Omental fat pad (tissue), 4 donors: ENCODE measurements around the gene MYLK. TPM values are rescaled to one million over a fixed set of nuclear protein-coding genes. Genes with fewer than 3 reads are reported as not detected.
A peak's percentile ranks its signal among the peaks of the same experiment; 100 is the strongest.

ENCODE experiments used
- ATAC-seq: fragments of 150-250 bp; one replicate; pipeline ENCODE4 v1.9.1; 2016; ENCODE audit warnings: mild to moderate bottlenecking, moderate library complexity; ENCODE audit not compliant: low FRiP score
- DNase-seq: peaks from one replicate; pipeline ENCODE4 v3.0.0-alpha.2; 2019; ENCODE audit warnings: low spot score
- total RNA-seq, 4 donors: library from RNA; depleted of rRNA; stranded (reverse); fragments of >200 nt; gene quantifications; one replicate each; pipeline ENCODE4 v1.1.0, GENCODE V29; 2016
- TF ChIP-seq, protein P1 (sequence below), 3 donors: fragments of 450-650 bp; IDR thresholded peaks; one replicate each; pipeline ENCODE4 v1.5.1; 2016 to 2017; ENCODE audit warnings: antibody characterized with exemption in 3 of 3, mild to moderate bottlenecking in 3 of 3, moderate library complexity in 2 of 3

The MYLK gene
- total RNA-seq, 4 donors from 2014 or later = 26.8 to 188 (median 56.9) TPM

- TF ChIP-seq, protein P1, sequence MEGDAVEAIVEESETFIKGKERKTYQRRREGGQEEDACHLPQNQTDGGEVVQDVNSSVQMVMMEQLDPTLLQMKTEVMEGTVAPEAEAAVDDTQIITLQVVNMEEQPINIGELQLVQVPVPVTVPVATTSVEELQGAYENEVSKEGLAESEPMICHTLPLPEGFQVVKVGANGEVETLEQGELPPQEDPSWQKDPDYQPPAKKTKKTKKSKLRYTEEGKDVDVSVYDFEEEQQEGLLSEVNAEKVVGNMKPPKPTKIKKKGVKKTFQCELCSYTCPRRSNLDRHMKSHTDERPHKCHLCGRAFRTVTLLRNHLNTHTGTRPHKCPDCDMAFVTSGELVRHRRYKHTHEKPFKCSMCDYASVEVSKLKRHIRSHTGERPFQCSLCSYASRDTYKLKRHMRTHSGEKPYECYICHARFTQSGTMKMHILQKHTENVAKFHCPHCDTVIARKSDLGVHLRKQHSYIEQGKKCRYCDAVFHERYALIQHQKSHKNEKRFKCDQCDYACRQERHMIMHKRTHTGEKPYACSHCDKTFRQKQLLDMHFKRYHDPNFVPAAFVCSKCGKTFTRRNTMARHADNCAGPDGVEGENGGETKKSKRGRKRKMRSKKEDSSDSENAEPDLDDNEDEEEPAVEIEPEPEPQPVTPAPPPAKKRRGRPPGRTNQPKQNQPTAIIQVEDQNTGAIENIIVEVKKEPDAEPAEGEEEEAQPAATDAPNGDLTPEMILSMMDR (IDR thresholded peaks at IDR 0.05) = no peak
- no peak for DNase-seq
- ATAC-seq = no peak
Measured at GRCh38 chr3:123679712-123680386, 204.3 kb downstream of the MYLK start.

DNA sequence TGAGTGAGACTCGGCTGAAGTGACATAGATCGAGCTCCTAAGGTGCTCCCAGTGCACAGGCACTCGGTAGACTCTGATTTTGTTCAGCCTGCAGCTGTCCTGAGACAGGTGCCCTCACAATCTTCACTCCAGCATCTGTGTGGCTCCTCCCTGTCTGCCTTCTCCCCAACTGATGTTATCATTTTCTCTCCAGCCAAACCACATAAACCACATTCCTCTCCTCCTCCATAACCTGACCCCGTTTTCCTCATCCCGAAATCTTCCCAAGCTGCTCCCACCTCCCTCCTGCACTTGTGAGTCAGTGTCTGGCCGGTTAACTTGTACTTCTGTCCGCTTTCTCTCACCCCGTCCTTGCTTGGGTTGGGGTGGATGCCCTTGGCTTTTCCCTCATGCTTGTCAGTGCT is 206.0 kb downstream of the MYLK start:
- ATAC-seq = peak; percentile 16
- TF ChIP-seq, protein P1 (IDR thresholded peaks at IDR 0.05) = no peak
- DNase-seq = no peak

- DNase-seq (no peak), ATAC-seq (no peak)
- TF ChIP-seq, protein P1 (IDR thresholded peaks at IDR 0.05) = no peak
Measured at GRCh38 chr3:123672429-123673146, 211.5 kb downstream of the MYLK start.

GRCh38 chr3:123670743-123671142 is 213.4 kb downstream of the MYLK start:
- DNase-seq (no peak), ATAC-seq (no peak)
- TF ChIP-seq, protein P1 (IDR thresholded peaks at IDR 0.05) = no peak

- DNase-seq (no peak), ATAC-seq (no peak)
- TF ChIP-seq, protein P1 (IDR thresholded peaks at IDR 0.05) = no peak
Measured at GRCh38 chr3:123668906-123669305, 215.2 kb downstream of the MYLK start.

GRCh38 chr3:123667784-123668183 is 216.3 kb downstream of the MYLK start:
- DNase-seq (no peak), ATAC-seq (no peak)
- TF ChIP-seq, protein P1 (IDR thresholded peaks at IDR 0.05) = no peak

GRCh38 chr3:123664753-123665152 is 219.4 kb downstream of the MYLK start:
- no peak for ATAC-seq
- TF ChIP-seq, protein P1 (IDR thresholded peaks at IDR 0.05) = no peak
- no peak for DNase-seq
